Measurements from ENCODE around the gene NEIL1. TPM values are rescaled to one million over a fixed set of nuclear protein-coding genes. Genes with fewer than 3 reads are reported as not detected.

Gene NEIL1
- total RNA-seq, 1 donor from 2014 or later = 18.2 TPM

- DNase-seq (ENCODE audit: low read depth) = no peak
These were observed 9.7 kb downstream of the NEIL1 start for GRCh38 chr15:75356517-75356916.

GRCh38 chr15:75357976-75358673 is 11.3 kb downstream of the NEIL1 start:
- no peak for DNase-seq (ENCODE audit: low read depth)

DNA sequence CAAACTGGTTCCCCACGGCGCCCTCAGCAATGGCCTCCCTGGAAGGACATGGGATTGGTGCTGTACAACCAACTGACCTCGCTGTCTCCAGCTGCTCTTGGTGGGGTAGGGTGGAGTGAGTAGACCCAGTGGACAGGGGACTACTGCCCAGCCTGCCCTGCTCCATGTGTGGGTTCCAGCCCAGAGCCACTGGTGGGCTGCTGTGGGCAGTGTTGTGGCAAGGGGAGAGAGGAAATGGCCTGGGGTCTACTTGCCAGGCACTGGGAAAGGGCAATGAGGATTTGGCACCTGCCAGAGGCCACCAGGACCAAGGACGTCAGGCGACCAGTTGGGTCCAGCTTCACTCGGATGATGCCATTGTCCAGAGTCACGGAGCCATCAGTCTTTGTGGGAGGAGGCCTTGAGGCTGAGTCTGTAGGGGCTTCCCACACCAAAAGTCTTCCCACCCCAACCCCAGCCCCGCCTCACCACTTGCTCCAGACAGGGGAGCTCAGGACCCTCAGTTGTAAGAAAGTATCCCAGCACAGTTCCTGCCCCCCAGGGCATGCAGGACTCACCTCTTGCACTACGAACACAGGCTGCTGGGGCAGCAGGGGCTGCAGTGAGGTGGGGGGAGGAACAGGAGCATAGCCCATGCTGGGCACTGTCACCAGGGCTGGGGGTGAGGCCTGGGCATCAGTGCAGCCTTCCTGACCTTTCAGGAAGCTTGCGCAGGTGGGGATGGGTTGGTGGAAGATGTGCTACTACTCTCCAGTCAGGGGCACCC is 12.1 kb downstream of the NEIL1 start:
- DNase-seq (ENCODE audit: low read depth) = no peak

DNA sequence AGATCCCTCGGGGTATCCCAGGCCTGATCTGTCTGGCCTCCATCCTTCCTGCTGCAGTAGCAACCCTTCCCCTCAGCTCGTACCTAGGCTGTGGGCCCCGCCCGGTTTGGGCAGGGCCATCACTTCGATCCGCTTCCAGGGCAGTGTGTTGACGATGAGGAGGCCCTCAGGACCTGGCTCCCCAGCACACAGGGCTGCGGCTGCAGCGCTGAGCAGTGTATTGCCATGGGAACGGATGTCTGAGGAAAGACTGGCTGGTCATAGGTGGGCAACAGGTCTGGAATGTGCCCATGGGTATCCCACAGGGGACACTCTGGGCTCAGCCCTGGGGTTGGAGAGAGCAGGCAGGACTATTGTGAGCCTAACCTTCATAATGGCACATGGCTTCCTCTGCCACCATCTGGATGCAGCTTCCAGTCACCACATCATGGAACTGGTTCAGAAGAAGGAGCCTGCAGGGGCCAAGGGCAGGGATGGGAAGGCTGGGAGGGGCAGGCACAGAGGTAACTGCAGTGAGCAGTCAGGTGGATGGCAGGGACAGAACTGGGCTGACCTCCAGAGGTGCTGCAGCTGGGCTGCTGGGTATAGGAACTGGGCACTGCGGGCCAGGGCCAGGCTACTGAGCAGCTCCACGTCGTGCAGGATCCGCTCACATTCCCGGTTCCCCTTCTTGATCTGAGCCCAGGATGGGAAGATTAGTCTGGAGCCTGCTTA is 12.9 kb downstream of the NEIL1 start:
- DNase-seq (ENCODE audit: low read depth) = no peak

DNA sequence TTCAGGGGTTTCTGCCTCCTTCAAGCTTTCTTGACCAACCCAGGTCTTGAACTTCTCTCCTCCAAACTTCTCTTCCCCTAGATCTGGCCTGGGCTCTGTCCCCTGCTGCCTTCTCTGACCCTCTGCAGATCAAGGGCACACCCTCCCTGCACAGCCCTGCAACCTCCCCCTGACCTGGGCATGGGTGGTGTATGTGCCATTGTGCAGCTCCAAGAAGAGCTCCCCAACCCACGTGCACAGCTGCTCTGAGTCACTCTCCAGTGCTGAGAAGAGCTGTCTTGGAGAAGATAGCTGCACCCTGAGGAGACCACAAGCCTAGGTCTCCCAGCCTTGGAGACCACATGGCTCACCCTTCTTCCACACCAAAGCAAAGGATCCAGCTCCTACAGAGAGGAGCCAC is 13.6 kb downstream of the NEIL1 start:
- DNase-seq (ENCODE audit: low read depth) = no peak

GRCh38 chr15:75360856-75361255 is 14.0 kb downstream of the NEIL1 start:
- DNase-seq (ENCODE audit: low read depth) = no peak

DNA sequence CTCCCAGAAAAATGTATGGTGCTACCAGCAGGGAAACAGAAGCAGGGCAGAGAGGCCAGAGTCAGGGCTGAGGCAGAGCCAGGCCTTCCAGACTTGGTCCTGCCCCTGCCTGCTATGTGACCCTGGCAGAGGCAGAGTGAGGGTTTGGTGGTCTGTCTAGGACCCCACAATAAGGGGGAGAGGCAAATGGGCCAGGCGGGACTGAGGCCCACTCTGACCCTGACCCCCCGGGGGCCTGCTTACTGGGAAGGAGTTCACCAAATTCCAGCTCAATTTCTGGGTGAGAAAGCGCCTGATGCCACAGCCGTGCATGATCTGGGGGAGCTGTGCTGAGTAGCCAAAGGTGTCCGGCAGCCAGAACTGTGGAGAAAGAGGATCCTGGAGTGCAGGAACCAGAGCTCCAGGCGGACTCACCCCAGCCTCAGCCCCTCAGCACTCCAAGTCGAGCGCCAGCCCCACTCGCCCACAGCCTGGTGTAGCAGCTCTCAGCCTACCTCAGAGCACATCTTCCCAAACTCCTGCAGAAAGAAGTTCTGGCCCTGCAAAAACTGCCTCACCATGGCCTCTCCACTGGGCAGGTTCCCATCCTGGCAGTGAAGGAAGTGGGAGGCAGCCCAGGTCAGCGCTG is 14.6 kb downstream of the NEIL1 start:
- DNase-seq (ENCODE audit: low read depth) = no peak

- no peak for DNase-seq (ENCODE audit: low read depth)
These were observed 15.3 kb downstream of the NEIL1 start for GRCh38 chr15:75361989-75362641.

GRCh38 chr15:75362642-75363249 is 15.9 kb downstream of the NEIL1 start:
- DNase-seq (ENCODE audit: low read depth) = no peak

- DNase-seq (ENCODE audit: low read depth) = no peak
These were observed 16.9 kb downstream of the NEIL1 start for GRCh38 chr15:75363786-75364185.

DNA sequence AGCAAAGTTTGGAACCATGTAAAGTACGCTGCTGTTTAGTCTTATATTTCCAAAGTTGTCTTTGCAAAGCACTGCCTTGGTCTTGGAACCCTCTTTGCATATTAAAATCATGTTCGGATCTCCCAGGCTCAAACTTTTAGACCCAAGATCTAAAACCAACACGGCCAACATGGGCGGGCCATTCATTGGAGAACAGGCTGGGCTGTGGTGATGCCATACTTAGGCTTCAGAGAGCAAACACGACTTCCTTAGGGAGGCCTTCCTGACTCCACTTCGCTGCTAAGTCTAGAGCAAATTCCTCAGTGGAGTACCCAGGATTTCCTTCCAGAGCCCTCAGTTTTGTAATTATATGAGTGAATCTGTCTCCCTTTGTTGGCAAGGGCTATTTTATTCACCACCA is 18.0 kb downstream of the NEIL1 start:
- no peak for DNase-seq (ENCODE audit: low read depth)

DNA sequence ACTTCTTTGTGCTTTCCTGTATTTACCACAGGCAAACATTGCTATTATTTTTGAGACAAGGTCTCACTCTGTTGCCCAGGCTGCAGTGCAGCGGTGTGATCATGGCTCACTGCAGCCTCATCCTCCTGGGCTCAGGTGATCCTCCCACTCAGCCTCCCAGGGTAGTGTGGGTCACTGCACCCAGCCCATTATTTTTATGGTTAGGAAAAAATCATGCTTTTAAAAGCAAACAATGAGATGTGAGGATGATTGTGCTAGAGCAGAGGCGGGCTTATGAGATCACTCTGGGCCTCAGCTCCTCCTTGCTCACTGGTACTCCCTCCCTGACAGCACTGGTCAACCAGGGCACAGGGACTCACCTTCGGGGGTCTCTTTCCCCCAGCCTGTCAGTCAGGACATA is 19.3 kb downstream of the NEIL1 start:
- DNase-seq (ENCODE audit: low read depth) = no peak

DNA sequence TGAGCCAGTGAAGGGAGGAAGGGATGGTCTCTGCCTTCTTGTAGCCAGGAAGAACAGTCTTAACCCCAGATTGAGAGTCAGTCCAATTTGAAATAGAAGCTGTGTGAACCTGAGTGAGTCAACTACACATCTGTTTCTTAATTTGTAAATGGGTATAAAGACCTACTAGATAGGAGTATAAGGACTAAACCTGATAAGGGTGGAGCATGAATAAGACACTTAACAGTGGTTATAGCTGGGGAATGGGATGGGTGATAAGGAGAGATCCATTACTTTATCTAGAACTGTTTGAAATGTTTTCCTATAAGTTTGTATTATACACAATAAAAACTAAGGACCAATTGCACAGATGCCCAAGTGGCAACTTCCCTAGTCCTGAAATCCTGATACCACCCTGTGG is 20.2 kb downstream of the NEIL1 start:
- DNase-seq (ENCODE audit: low read depth) = no peak

DNA sequence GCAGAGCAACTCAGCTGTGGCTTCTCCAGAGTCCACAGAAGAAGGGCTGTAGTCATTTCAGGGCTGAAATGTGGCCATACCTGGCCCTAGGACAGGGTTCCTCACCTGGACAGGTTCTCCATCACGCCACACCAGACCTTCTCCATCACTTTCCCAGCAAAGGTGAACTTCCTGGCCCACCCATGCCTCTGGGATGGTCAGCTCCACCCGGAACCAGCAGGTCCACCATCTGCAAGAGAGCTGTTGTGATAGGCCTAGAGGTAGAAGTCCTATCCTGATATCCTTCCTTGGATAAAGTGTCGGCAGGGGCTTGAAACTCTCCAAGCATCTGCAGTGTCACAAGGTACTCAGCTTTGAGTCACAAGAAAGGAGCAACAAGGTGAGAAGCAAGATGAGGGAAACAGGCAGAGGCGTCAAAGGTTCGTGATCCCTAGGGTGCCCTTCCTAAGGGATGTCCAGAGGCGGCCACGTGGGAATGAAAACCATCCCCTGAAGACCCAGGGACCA is 20.6 kb downstream of the NEIL1 start:
- no peak for DNase-seq (ENCODE audit: low read depth)

GRCh38 chr15:75367913-75368688 is 21.3 kb downstream of the NEIL1 start, which contains the start of gene MAN2C1:
Gene MAN2C1, minus strand, starts transcription at chr15:75368607. Its CDS starts 24 bp downstream, at chr15:75368583.
- peak; percentile 94 for DNase-seq (ENCODE audit: low read depth)

GRCh38 chr15:75368689-75369239 is 21.9 kb downstream of the NEIL1 start:
- DNase-seq (ENCODE audit: low read depth) = no peak

- no peak for DNase-seq (ENCODE audit: low read depth)
These were observed 23.2 kb downstream of the NEIL1 start for GRCh38 chr15:75369897-75370581.

DNA sequence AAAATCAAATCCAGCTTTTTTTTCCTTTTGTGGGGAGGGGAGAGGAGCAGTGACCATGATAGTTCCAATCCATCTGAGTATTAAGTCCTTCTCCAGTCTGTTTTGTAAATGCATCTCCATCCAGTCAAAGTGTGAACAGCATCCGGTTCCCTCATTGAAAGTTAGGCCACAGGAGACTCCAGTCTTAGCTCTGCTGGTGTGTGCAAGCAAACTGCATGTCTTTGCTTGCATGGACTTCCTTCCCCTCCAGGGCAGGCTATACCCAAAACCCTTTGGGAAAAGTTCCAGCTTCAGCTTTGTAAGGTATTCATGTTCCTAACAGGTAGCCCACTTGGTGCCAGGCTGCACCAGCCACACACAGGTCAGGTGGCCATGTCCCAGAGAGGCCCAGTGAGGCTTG is 24.6 kb downstream of the NEIL1 start:
- DNase-seq (ENCODE audit: low read depth) = no peak

Measured in renal cortical epithelial cell (primary cell).